Neural progenitor cell (in vitro differentiated cells): ENCODE data around the gene AIDA. TPM values are rescaled to one million over a fixed set of nuclear protein-coding genes. Genes with fewer than 3 reads are reported as not detected.
A peak's percentile ranks its signal among the peaks of the same experiment; 100 is the strongest.

Source experiments
- DNase-seq: peaks from one replicate; pipeline ENCODE4 v3.0.0-alpha.2; 2016; ENCODE audit warnings: low spot score
- H2AFZ ChIP-seq: fragments of 200-600 bp; sonication (generic); replicated peaks from 2 replicates; pipeline ENCODE4 v1.6.1; 2016; ENCODE audit warnings: antibody characterized with exemption
- H3F3A ChIP-seq: fragments of 200-600 bp; sonication (generic); 2 replicates; pipeline ENCODE4 v1.6.1; 2016; ENCODE audit warnings: antibody characterized with exemption, low read depth
- H3K27ac ChIP-seq: fragments of 200-600 bp; sonication (generic); 2 replicates; pipeline ENCODE4 v1.5.1; 2016; ENCODE audit warnings: mild to moderate bottlenecking
- H3K27me3 ChIP-seq: fragments of 200-600 bp; sonication (generic); 2 replicates; pipeline ENCODE4 v1.6.1; 2016; ENCODE audit warnings: mild to moderate bottlenecking, moderate library complexity
- H3K36me3 ChIP-seq: fragments of 200-600 bp; sonication (generic); 2 replicates; pipeline ENCODE4 v1.5.1; 2016
- H3K4me1 ChIP-seq: fragments of 200-600 bp; sonication (generic); 2 replicates; pipeline ENCODE4 v1.6.1; 2016; ENCODE audit warnings: mixed run types
- H3K4me2 ChIP-seq: fragments of 200-600 bp; sonication (generic); 2 replicates; pipeline ENCODE4 v1.6.1; 2016
- H3K4me3 ChIP-seq: fragments of 200-600 bp; sonication (generic); 2 replicates; pipeline ENCODE4 v1.5.1; 2016
- H3K79me2 ChIP-seq: fragments of 200-600 bp; sonication (generic); 2 replicates; pipeline ENCODE4 v1.6.1; 2016; ENCODE audit warnings: low read depth
- H3K9ac ChIP-seq: fragments of 200-600 bp; sonication (generic); 2 replicates; pipeline ENCODE4 v1.6.1; 2016
- H3K9me3 ChIP-seq: fragments of 200-600 bp; sonication (generic); 2 replicates; pipeline ENCODE4 v1.5.1; 2016; ENCODE audit warnings: low read depth
- H4K20me1 ChIP-seq: fragments of 200-600 bp; sonication (generic); 2 replicates; pipeline ENCODE4 v1.6.1; 2016; ENCODE audit warnings: low read depth
- H3K27ac Mint-ChIP-seq: 3 replicates; pipeline ENCODE4 v1.8.0; 2021; ENCODE audit warnings: mixed read lengths
- H3K27me3 Mint-ChIP-seq: 2 replicates; pipeline ENCODE4 v1.8.0; 2022; ENCODE audit warnings: low read depth, mild to moderate bottlenecking, inconsistent platforms, moderate library complexity, mixed read lengths; ENCODE audit not compliant: insufficient read depth
- H3K36me3 Mint-ChIP-seq: 3 replicates; pipeline ENCODE4 v1.8.0; 2021; ENCODE audit warnings: mixed read lengths
- H3K4me1 Mint-ChIP-seq: 3 replicates; pipeline ENCODE4 v1.8.0; 2021; ENCODE audit warnings: mixed read lengths
- H3K4me3 Mint-ChIP-seq: 3 replicates; pipeline ENCODE4 v1.8.0; 2021; ENCODE audit warnings: mild to moderate bottlenecking, moderate library complexity, mixed read lengths
- H3K9me3 Mint-ChIP-seq: 3 replicates; pipeline ENCODE4 v1.8.0; 2020; ENCODE audit warnings: mixed read lengths
- EZH2 ChIP-seq: fragments of 200-600 bp; sonication (generic); IDR thresholded peaks from 2 replicates; pipeline ENCODE4 v1.6.1; 2017; ENCODE audit warnings: antibody characterized with exemption, mild to moderate bottlenecking, moderate library complexity
- EZH2phosphoT487 ChIP-seq: fragments of 200-600 bp; sonication (generic); IDR thresholded peaks from 2 replicates; pipeline ENCODE4 v1.6.1; 2017; ENCODE audit warnings: antibody characterized with exemption
- total RNA-seq: library from RNA; depleted of rRNA; stranded (reverse); fragments of >200 nt; gene quantifications from 2 replicates; pipeline ENCODE4 v1.2.3, GENCODE V29; 2015; ENCODE audit warnings: low replicate concordance
- TF ChIP-seq, protein P1 (sequence below): fragments of 200-600 bp; sonication (generic); IDR thresholded peaks from 2 replicates; pipeline ENCODE4 v1.5.1; 2017; ENCODE audit warnings: antibody characterized with exemption, mild to moderate bottlenecking

Gene AIDA
- total RNA-seq, 1 donor from 2014 or later = 75.2 TPM

DNA sequence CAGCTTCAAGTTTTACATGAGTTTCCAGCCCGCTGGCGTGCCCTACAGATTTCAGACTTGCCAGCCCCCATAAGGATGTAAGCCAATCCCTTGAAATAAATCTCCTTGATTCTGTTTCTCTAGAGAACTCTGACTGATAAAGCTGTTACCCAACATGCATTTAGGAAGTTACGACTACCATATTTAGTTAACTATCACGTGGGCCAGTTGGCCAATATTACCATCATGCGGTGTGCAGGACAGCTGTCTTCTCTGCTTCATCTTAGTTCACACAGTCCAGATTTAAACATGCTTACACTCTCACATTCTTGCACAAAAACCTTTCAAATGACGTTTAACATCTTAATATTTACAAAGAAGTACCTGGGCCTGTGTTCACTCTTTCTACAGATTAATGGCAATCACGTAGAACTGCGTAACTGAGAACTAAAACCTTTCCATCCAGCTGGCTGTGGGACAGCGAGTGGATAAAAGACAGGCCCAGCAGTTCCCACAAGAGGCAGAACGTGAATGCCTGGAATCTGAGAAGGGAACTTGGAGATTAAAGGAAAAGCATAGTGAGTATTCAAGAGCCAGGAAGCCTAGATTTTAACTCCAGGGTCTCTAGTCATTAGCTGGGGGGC, 45.5 kb upstream of the AIDA start:
- Histone ChIP-seq H3K27ac (no peak overlapping the region), H3K36me3 (no peaks in the 10 kb centered on the region), H3K4me3 (no peak overlapping the region), H3K79me2 (no peaks in the 10 kb centered on the region), H3K27me3 (no peaks in the 10 kb centered on the region), H4K20me1 (no peaks in the 10 kb centered on the region), H3K4me2 (no peak overlapping the region), H2AFZ (no peak overlapping the region), H3K9ac (no peak overlapping the region), H3F3A (no peaks in the 10 kb centered on the region), H3K9me3 (no peaks in the 10 kb centered on the region), H3K4me1 (peaks cover 8% of the 10 kb centered on the region)
- Mint-ChIP-seq H3K36me3 (no peaks in the 10 kb centered on the region), H3K27ac (no peak overlapping the region), H3K9me3 (no peaks in the 10 kb centered on the region), H3K4me1 (peaks cover 6% of the 10 kb centered on the region), H3K4me3 (no peak overlapping the region), H3K27me3 (peaks cover 2% of the 10 kb centered on the region)
- TF ChIP-seq EZH2phosphoT487 = no peak
- peak; percentile 29 for DNase-seq

DNA sequence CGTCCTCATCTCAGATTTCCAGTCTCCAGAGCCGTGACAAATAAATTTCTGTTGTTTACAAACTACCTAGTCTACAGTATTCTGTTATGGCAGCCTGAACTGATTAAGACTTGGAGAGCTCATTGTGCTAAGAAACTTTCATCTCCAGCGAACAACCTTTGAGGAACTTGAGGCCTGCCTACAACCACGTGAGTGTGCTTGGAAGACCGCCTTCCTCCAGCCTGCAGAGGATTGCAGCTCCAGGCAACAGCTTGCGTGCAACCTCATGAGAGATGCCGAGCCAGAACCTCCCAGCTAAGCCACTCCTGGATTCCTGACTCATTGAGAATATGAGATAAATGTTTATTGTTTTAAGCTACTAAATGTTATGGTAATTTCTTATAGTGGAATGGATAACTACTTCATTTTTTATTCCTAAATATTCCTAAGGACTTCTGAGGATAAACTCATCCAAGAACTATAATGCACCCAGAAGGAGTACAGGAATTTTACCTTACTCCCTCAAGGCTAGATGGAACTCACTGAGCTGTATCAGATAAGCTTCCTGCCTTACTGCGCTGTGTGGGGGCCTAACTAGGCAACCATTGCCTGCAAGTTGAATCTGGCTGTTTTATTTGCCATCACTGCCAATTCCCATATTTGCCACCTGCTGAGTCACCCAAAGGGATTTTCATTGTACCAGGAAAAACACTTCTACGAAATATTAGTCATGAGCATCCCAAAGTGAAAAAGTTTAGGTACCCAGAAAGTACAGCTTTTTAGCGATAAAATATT, 42.3 kb upstream of the AIDA start:
- H3K27ac ChIP-seq = no peak overlapping the region
- no peaks in the 10 kb centered on the region for H4K20me1 ChIP-seq
- Mint-ChIP-seq H3K9me3 (no peaks in the 10 kb centered on the region), H3K27me3 (peaks cover 5% of the 10 kb centered on the region), H3K36me3 (no peaks in the 10 kb centered on the region), H3K4me1 (peaks cover 10% of the 10 kb centered on the region), H3K27ac (no peak overlapping the region), H3K4me3 (no peak overlapping the region)
- H3K27me3 ChIP-seq = no peaks in the 10 kb centered on the region
- H3K9ac ChIP-seq = no peak overlapping the region
- no peak for DNase-seq
- no peak overlapping the region for H2AFZ ChIP-seq
- TF ChIP-seq EZH2phosphoT487 = no peak
- TF ChIP-seq, protein P1, sequence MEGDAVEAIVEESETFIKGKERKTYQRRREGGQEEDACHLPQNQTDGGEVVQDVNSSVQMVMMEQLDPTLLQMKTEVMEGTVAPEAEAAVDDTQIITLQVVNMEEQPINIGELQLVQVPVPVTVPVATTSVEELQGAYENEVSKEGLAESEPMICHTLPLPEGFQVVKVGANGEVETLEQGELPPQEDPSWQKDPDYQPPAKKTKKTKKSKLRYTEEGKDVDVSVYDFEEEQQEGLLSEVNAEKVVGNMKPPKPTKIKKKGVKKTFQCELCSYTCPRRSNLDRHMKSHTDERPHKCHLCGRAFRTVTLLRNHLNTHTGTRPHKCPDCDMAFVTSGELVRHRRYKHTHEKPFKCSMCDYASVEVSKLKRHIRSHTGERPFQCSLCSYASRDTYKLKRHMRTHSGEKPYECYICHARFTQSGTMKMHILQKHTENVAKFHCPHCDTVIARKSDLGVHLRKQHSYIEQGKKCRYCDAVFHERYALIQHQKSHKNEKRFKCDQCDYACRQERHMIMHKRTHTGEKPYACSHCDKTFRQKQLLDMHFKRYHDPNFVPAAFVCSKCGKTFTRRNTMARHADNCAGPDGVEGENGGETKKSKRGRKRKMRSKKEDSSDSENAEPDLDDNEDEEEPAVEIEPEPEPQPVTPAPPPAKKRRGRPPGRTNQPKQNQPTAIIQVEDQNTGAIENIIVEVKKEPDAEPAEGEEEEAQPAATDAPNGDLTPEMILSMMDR = no peak
- no peak for TF ChIP-seq EZH2
- H3K36me3 ChIP-seq = no peaks in the 10 kb centered on the region
- no peak overlapping the region for H3K4me2 ChIP-seq
- peaks cover 8% of the 10 kb centered on the region for H3K4me1 ChIP-seq
- no peaks in the 10 kb centered on the region for H3K79me2 ChIP-seq
- H3F3A ChIP-seq = no peaks in the 10 kb centered on the region
- no peak overlapping the region for H3K4me3 ChIP-seq
- H3K9me3 ChIP-seq = no peaks in the 10 kb centered on the region

DNA sequence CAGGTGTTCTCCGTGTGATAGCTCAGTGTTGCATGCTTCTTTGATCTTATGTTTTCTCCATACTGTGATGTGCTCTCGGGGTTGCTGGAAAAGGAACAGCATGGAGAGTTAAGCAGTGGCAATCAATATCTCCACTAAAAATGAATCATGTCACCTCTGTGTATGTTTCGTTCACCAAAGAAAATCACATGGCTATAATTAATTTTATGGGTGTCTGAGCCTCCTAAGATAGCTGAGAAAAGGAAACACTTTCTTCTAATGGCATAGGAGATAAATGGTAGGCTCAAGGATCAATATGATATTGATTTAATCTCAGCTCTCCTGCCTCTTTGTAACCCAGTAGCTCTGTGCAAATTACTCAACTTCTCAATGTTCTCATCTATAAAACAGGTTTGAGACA, 39.0 kb upstream of the AIDA start:
- H3K4me1 ChIP-seq = peaks cover 9% of the 10 kb centered on the region
- H3K9me3 ChIP-seq = no peaks in the 10 kb centered on the region
- no peak for TF ChIP-seq EZH2phosphoT487
- TF ChIP-seq, protein P1 = no peak
- no peak for TF ChIP-seq EZH2
- H3K4me2 ChIP-seq = no peak overlapping the region
- H3K27me3 ChIP-seq = no peaks in the 10 kb centered on the region
- no peak overlapping the region for H2AFZ ChIP-seq
- H3K36me3 ChIP-seq = no peaks in the 10 kb centered on the region
- Mint-ChIP-seq H3K36me3 (no peaks in the 10 kb centered on the region), H3K9me3 (no peaks in the 10 kb centered on the region), H3K27ac (no peak overlapping the region), H3K4me3 (no peak overlapping the region), H3K27me3 (peaks cover 3% of the 10 kb centered on the region), H3K4me1 (peaks cover 6% of the 10 kb centered on the region)
- H3K79me2 ChIP-seq = no peaks in the 10 kb centered on the region
- no peak overlapping the region for H3K27ac ChIP-seq
- H4K20me1 ChIP-seq = no peaks in the 10 kb centered on the region
- H3K9ac ChIP-seq = no peak overlapping the region
- DNase-seq = no peak
- no peaks in the 10 kb centered on the region for H3F3A ChIP-seq
- H3K4me3 ChIP-seq = no peak overlapping the region

DNA sequence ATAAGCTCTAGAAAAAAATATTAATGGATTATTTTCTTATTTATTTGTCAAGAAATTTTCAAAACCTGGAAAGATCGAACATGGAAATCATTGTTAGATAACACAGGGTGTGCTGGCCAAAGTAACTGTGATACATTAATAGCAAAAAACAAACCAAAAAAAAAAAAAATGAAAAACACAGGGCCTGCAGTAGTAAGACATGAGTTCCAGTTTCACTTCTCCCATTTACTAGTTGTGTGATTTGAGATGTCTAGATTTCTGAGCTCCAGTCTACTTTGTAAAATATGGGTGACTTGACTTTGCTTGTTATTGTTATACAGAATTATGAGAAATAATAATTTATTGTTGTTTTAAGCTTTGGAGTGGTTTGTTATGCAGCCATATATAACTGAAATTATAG, 38.4 kb upstream of the AIDA start:
- no peak for DNase-seq
- no peak overlapping the region for H3K27ac ChIP-seq
- no peaks in the 10 kb centered on the region for H4K20me1 ChIP-seq
- no peak for TF ChIP-seq EZH2phosphoT487
- TF ChIP-seq, protein P1 = no peak
- no peak overlapping the region for H3K4me2 ChIP-seq
- Mint-ChIP-seq H3K4me1 (peaks cover 6% of the 10 kb centered on the region), H3K36me3 (no peaks in the 10 kb centered on the region), H3K27ac (no peak overlapping the region), H3K27me3 (peaks cover 3% of the 10 kb centered on the region), H3K9me3 (no peaks in the 10 kb centered on the region), H3K4me3 (no peak overlapping the region)
- H3K27me3 ChIP-seq = no peaks in the 10 kb centered on the region
- no peak overlapping the region for H3K9ac ChIP-seq
- peaks cover 9% of the 10 kb centered on the region for H3K4me1 ChIP-seq
- H3K9me3 ChIP-seq = no peaks in the 10 kb centered on the region
- no peak overlapping the region for H3K4me3 ChIP-seq
- no peak overlapping the region for H2AFZ ChIP-seq
- H3K36me3 ChIP-seq = no peaks in the 10 kb centered on the region
- no peaks in the 10 kb centered on the region for H3F3A ChIP-seq
- no peaks in the 10 kb centered on the region for H3K79me2 ChIP-seq
